Neural progenitor cell (in vitro differentiated cells): Measurements from ENCODE around the gene TSPAN5. TPM values are rescaled to one million over a fixed set of nuclear protein-coding genes. Genes with fewer than 3 reads are reported as not detected.
A peak's percentile ranks its signal among the peaks of the same experiment; 100 is the strongest.

Experiments
- DNase-seq: peaks from one replicate; pipeline ENCODE4 v3.0.0-alpha.2; 2016; ENCODE audit warnings: low spot score
- H2AFZ ChIP-seq: fragments of 200-600 bp; sonication (generic); replicated peaks from 2 replicates; pipeline ENCODE4 v1.6.1; 2016; ENCODE audit warnings: antibody characterized with exemption
- H3F3A ChIP-seq: fragments of 200-600 bp; sonication (generic); 2 replicates; pipeline ENCODE4 v1.6.1; 2016; ENCODE audit warnings: antibody characterized with exemption, low read depth
- H3K27ac ChIP-seq: fragments of 200-600 bp; sonication (generic); 2 replicates; pipeline ENCODE4 v1.5.1; 2016; ENCODE audit warnings: mild to moderate bottlenecking
- H3K27me3 ChIP-seq: fragments of 200-600 bp; sonication (generic); 2 replicates; pipeline ENCODE4 v1.6.1; 2016; ENCODE audit warnings: mild to moderate bottlenecking, moderate library complexity
- H3K36me3 ChIP-seq: fragments of 200-600 bp; sonication (generic); 2 replicates; pipeline ENCODE4 v1.5.1; 2016
- H3K4me1 ChIP-seq: fragments of 200-600 bp; sonication (generic); 2 replicates; pipeline ENCODE4 v1.6.1; 2016; ENCODE audit warnings: mixed run types
- H3K4me2 ChIP-seq: fragments of 200-600 bp; sonication (generic); 2 replicates; pipeline ENCODE4 v1.6.1; 2016
- H3K4me3 ChIP-seq: fragments of 200-600 bp; sonication (generic); 2 replicates; pipeline ENCODE4 v1.5.1; 2016
- H3K79me2 ChIP-seq: fragments of 200-600 bp; sonication (generic); 2 replicates; pipeline ENCODE4 v1.6.1; 2016; ENCODE audit warnings: low read depth
- H3K9ac ChIP-seq: fragments of 200-600 bp; sonication (generic); 2 replicates; pipeline ENCODE4 v1.6.1; 2016
- H3K9me3 ChIP-seq: fragments of 200-600 bp; sonication (generic); 2 replicates; pipeline ENCODE4 v1.5.1; 2016; ENCODE audit warnings: low read depth
- H4K20me1 ChIP-seq: fragments of 200-600 bp; sonication (generic); 2 replicates; pipeline ENCODE4 v1.6.1; 2016; ENCODE audit warnings: low read depth
- H3K27ac Mint-ChIP-seq: 3 replicates; pipeline ENCODE4 v1.8.0; 2021; ENCODE audit warnings: mixed read lengths
- H3K27me3 Mint-ChIP-seq: 2 replicates; pipeline ENCODE4 v1.8.0; 2022; ENCODE audit warnings: low read depth, mild to moderate bottlenecking, inconsistent platforms, moderate library complexity, mixed read lengths; ENCODE audit not compliant: insufficient read depth
- H3K36me3 Mint-ChIP-seq: 3 replicates; pipeline ENCODE4 v1.8.0; 2021; ENCODE audit warnings: mixed read lengths
- H3K4me1 Mint-ChIP-seq: 3 replicates; pipeline ENCODE4 v1.8.0; 2021; ENCODE audit warnings: mixed read lengths
- H3K4me3 Mint-ChIP-seq: 3 replicates; pipeline ENCODE4 v1.8.0; 2021; ENCODE audit warnings: mild to moderate bottlenecking, moderate library complexity, mixed read lengths
- H3K9me3 Mint-ChIP-seq: 3 replicates; pipeline ENCODE4 v1.8.0; 2020; ENCODE audit warnings: mixed read lengths
- EZH2 ChIP-seq: fragments of 200-600 bp; sonication (generic); IDR thresholded peaks from 2 replicates; pipeline ENCODE4 v1.6.1; 2017; ENCODE audit warnings: antibody characterized with exemption, mild to moderate bottlenecking, moderate library complexity
- EZH2phosphoT487 ChIP-seq: fragments of 200-600 bp; sonication (generic); IDR thresholded peaks from 2 replicates; pipeline ENCODE4 v1.6.1; 2017; ENCODE audit warnings: antibody characterized with exemption
- total RNA-seq: library from RNA; depleted of rRNA; stranded (reverse); fragments of >200 nt; gene quantifications from 2 replicates; pipeline ENCODE4 v1.2.3, GENCODE V29; 2015; ENCODE audit warnings: low replicate concordance
- TF ChIP-seq, protein P1 (sequence below): fragments of 200-600 bp; sonication (generic); IDR thresholded peaks from 2 replicates; pipeline ENCODE4 v1.5.1; 2017; ENCODE audit warnings: antibody characterized with exemption, mild to moderate bottlenecking

Gene TSPAN5
- total RNA-seq, 1 donor from 2014 or later: 34.9 TPM

DNA sequence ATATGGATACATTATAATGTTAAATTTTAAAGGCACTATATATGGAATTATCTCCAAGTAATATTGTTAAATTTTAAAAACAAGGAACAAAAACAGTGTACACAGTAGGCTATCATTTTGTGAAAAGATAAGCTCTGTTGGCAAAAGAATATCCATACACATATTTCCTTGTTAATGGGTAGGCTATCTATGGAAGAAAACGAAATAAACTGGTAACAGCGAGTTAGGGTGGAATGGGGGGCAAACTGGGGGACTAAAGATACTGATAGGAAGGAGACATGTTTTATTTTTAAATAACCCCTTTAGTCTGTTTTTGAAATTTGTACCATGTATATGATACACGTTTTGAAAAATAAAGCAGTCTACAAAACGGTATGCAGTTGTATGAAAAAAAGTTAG, 3.6 kb upstream of the TSPAN5 start:
- DNase-seq: no peak
- Histone ChIP-seq H3K9ac (no peak overlapping the region), H4K20me1 (no peaks in the 10 kb centered on the region), H3K36me3 (no peaks in the 10 kb centered on the region), H3K27me3 (peaks cover 20% of the 10 kb centered on the region), H3K4me3 (peak overlapping the region; percentile 12), H2AFZ (no peak overlapping the region), H3K4me1 (peaks cover 43% of the 10 kb centered on the region), H3F3A (peaks cover 44% of the 10 kb centered on the region), H3K4me2 (peak overlapping the region; percentile 63), H3K27ac (no peak overlapping the region), H3K9me3 (no peaks in the 10 kb centered on the region), H3K79me2 (peaks cover 4% of the 10 kb centered on the region)
- Mint-ChIP-seq H3K27ac (no peak overlapping the region), H3K4me3 (no peak overlapping the region), H3K27me3 (peaks cover 15% of the 10 kb centered on the region), H3K4me1 (peaks cover 38% of the 10 kb centered on the region), H3K9me3 (peaks cover 20% of the 10 kb centered on the region), H3K36me3 (peaks cover 5% of the 10 kb centered on the region)
- TF ChIP-seq EZH2 (no peak), EZH2phosphoT487 (no peak)
- TF ChIP-seq, protein P1, sequence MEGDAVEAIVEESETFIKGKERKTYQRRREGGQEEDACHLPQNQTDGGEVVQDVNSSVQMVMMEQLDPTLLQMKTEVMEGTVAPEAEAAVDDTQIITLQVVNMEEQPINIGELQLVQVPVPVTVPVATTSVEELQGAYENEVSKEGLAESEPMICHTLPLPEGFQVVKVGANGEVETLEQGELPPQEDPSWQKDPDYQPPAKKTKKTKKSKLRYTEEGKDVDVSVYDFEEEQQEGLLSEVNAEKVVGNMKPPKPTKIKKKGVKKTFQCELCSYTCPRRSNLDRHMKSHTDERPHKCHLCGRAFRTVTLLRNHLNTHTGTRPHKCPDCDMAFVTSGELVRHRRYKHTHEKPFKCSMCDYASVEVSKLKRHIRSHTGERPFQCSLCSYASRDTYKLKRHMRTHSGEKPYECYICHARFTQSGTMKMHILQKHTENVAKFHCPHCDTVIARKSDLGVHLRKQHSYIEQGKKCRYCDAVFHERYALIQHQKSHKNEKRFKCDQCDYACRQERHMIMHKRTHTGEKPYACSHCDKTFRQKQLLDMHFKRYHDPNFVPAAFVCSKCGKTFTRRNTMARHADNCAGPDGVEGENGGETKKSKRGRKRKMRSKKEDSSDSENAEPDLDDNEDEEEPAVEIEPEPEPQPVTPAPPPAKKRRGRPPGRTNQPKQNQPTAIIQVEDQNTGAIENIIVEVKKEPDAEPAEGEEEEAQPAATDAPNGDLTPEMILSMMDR: no peak

DNA sequence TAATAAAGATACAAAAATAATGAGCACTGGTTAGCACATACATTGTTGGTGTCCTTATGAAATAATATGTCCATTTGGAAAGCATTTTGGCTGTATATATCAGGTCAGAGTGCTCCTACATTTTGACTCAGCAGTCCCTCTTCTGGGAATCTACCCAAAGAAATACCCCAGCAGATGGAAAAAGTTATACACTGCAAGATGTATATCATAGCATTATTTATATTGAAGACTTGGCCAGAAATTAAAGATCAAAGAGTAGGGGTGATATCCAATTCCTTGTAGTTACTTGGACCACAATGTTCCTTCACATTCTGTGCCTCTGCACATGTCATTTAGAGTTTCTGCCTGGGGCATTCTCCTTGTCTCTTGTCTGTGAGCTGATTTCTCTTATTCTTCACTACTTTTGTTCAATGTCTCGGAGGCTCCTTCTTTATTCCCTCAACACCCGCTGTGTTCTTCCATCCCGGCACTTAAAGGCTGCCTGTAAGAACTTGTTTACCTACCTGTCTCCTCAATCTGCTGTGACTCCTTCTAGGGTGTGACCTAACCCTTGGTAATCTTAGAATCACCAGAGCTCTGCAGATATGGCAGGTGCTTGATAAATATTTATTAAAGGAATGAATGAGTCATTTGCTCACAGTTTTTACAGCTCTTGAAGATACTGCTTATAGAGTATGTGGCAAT, 3.1 kb upstream of the TSPAN5 start:
- peaks cover 15% of the 10 kb centered on the region for H3K27me3 Mint-ChIP-seq
- H3K36me3 ChIP-seq: no peaks in the 10 kb centered on the region
- peaks cover 46% of the 10 kb centered on the region for H3K4me1 ChIP-seq
- H3K9me3 Mint-ChIP-seq: peaks cover 20% of the 10 kb centered on the region
- no peak overlapping the region for H3K27ac Mint-ChIP-seq
- TF ChIP-seq EZH2phosphoT487 (no peak), EZH2 (no peak)
- TF ChIP-seq, protein P1: no peak
- no peak overlapping the region for H2AFZ ChIP-seq
- peaks cover 9% of the 10 kb centered on the region for H3K79me2 ChIP-seq
- H3K4me1 Mint-ChIP-seq: peaks cover 43% of the 10 kb centered on the region
- H3K9ac ChIP-seq: no peak overlapping the region
- peaks cover 20% of the 10 kb centered on the region for H3K27me3 ChIP-seq
- no peak overlapping the region for H3K4me3 Mint-ChIP-seq
- H3K36me3 Mint-ChIP-seq: peaks cover 5% of the 10 kb centered on the region
- peaks cover 45% of the 10 kb centered on the region for H3F3A ChIP-seq
- H3K4me3 ChIP-seq: peak overlapping the region; percentile 12
- H3K27ac ChIP-seq: no peak overlapping the region
- H4K20me1 ChIP-seq: peaks cover 4% of the 10 kb centered on the region
- DNase-seq: peak; percentile 67
- H3K4me2 ChIP-seq: peak overlapping the region; percentile 63
- H3K9me3 ChIP-seq: no peaks in the 10 kb centered on the region

DNA sequence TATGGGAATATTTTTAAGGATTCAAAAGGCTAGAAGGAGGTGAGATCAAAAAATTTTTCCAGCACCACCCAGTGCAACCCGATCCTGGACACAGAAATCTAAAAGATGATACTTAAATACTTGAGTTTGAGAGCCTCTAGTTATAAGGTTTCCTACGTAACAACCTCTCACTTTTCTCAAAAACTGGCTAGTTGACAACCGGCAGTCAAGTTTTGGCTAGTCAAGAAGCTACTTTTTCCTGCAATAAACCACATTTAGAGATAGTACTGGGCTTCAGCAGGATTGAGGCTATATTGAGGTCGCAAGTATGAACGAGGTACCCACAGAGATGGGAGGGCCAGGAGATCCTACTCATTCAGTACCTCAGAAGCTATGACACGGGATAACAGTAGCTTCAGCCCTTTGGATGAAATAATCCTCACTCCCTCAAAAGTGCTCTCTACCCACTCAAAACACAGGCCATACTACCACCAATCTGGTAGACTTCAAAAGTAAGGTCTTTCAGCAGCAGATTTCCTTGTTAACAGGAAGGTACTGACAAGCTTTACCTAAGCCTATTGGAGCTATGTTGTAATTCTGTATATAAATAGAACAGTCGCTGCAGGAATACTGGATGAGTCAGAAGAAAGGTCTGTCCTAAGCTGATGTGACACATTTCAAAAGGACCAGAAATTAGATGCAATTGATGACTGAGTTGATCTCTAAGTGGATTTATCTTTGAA, 1.5 kb upstream of the TSPAN5 start:
- Mint-ChIP-seq H3K27ac (no peak overlapping the region), H3K9me3 (peaks cover 14% of the 10 kb centered on the region)

More for the DNA sequence above, 1.5 kb upstream of the TSPAN5 start:
- Histone ChIP-seq H3K4me1 (peaks cover 56% of the 10 kb centered on the region), H3K27ac (no peak overlapping the region), H3K4me3 (peak overlapping the region; percentile 80), H3K36me3 (no peaks in the 10 kb centered on the region), H3F3A (peaks cover 57% of the 10 kb centered on the region), H4K20me1 (peaks cover 20% of the 10 kb centered on the region), H3K9me3 (no peaks in the 10 kb centered on the region), H3K9ac (no peak overlapping the region), H3K27me3 (peaks cover 20% of the 10 kb centered on the region), H3K79me2 (peaks cover 25% of the 10 kb centered on the region), H2AFZ (no peak overlapping the region), H3K4me2 (peak overlapping the region; percentile 80)
- no peak for DNase-seq
- TF ChIP-seq EZH2phosphoT487: no peak
- TF ChIP-seq, protein P1: no peak
- TF ChIP-seq EZH2: no peak
- Mint-ChIP-seq H3K36me3 (peaks cover 5% of the 10 kb centered on the region), H3K27me3 (peaks cover 14% of the 10 kb centered on the region), H3K4me3 (peak overlapping the region; percentile 94), H3K4me1 (peaks cover 59% of the 10 kb centered on the region)
